ENCODE data around the gene MAD1L1.
"Not testable (repeated sequence)": the region's sequence is repeated elsewhere in the genome, so short reads cannot be mapped to it uniquely, and the experiment has no call there.

Gene MAD1L1

GRCh38 chr7:1977059-1977875 lies 255.5 kb downstream of the MAD1L1 start:
- H3K9ac ChIP-seq (ENCODE audit: low read depth, low read length): no peak overlapping the region
- H2AFZ ChIP-seq (ENCODE audit: low read depth, low read length): no peak overlapping the region
- ATAC-seq (ENCODE audit: insufficient read depth, low read depth) (no peak), DNase-seq (no peak)
- H3K4me2 ChIP-seq (ENCODE audit: insufficient read depth, low read length): no peak overlapping the region
- H3K9me3 ChIP-seq (ENCODE audit: insufficient read depth, low read length, severe bottlenecking): no peaks in the 10 kb centered on the region
- no peaks in the 10 kb centered on the region for H3K4me1 ChIP-seq (ENCODE audit: insufficient read depth, low read length)
- H4K20me1 ChIP-seq (ENCODE audit: insufficient read depth, low read length): peaks cover 18% of the 10 kb centered on the region
- H3K27ac ChIP-seq (ENCODE audit: low read length): no peak overlapping the region
- no peaks in the 10 kb centered on the region for H3K27me3 ChIP-seq (ENCODE audit: insufficient read depth, low read length, poor library complexity)
- no peaks in the 10 kb centered on the region for H3K79me2 ChIP-seq (ENCODE audit: insufficient read depth, low read length)
- no peak overlapping the region for H3K4me3 ChIP-seq (ENCODE audit: low read depth in 1 of 2, low read length in 2 of 2)
- H3K36me3 ChIP-seq (ENCODE audit: insufficient read depth, low read length): peaks cover 58% of the 10 kb centered on the region
- TF ChIP-seq CTCF (IDR thresholded peaks at IDR 0.05; ENCODE audit: borderline replicate concordance, extremely low read depth, low read length, poor library complexity, severe bottlenecking): no peak
- no peak for TF ChIP-seq EZH2 (IDR thresholded peaks at IDR 0.05; ENCODE audit: borderline replicate concordance, low read depth, low read length, severe bottlenecking)

- H3K27ac ChIP-seq (ENCODE audit: low read length); H3K4me1 ChIP-seq (ENCODE audit: insufficient read depth, low read length); H3K27me3 ChIP-seq (ENCODE audit: insufficient read depth, low read length, poor library complexity); H3K4me3 ChIP-seq (ENCODE audit: low read depth in 1 of 2, low read length in 2 of 2); H3K9ac ChIP-seq (ENCODE audit: low read depth, low read length); H3K79me2 ChIP-seq (ENCODE audit: insufficient read depth, low read length); H2AFZ ChIP-seq (ENCODE audit: low read depth, low read length); H3K4me2 ChIP-seq (ENCODE audit: insufficient read depth, low read length); ATAC-seq (ENCODE audit: insufficient read depth, low read depth); H3K9me3 ChIP-seq (ENCODE audit: insufficient read depth, low read length, severe bottlenecking): not testable (repeated sequence)
- Histone ChIP-seq H3K36me3 (ENCODE audit: insufficient read depth, low read length) (peaks cover 58% of the 10 kb centered on the region), H4K20me1 (ENCODE audit: insufficient read depth, low read length) (peaks cover 18% of the 10 kb centered on the region)
- peak; percentile 16 for DNase-seq
Observed at GRCh38 chr7:1976521-1976920, 256.2 kb downstream of the MAD1L1 start.

- TF ChIP-seq EZH2 (IDR thresholded peaks at IDR 0.05; ENCODE audit: borderline replicate concordance, low read depth, low read length, severe bottlenecking): no peak
- TF ChIP-seq CTCF (IDR thresholded peaks at IDR 0.05; ENCODE audit: borderline replicate concordance, extremely low read depth, low read length, poor library complexity, severe bottlenecking): no peak
- ATAC-seq (ENCODE audit: insufficient read depth, low read depth) (no peak), DNase-seq (no peak)
- H3K36me3 ChIP-seq (ENCODE audit: insufficient read depth, low read length): peaks cover 55% of the 10 kb centered on the region
- no peak overlapping the region for H3K4me3 ChIP-seq (ENCODE audit: low read depth in 1 of 2, low read length in 2 of 2)
- no peak overlapping the region for H3K27ac ChIP-seq (ENCODE audit: low read length)
- H3K79me2 ChIP-seq (ENCODE audit: insufficient read depth, low read length): no peaks in the 10 kb centered on the region
- H3K9ac ChIP-seq (ENCODE audit: low read depth, low read length): no peak overlapping the region
- H3K4me1 ChIP-seq (ENCODE audit: insufficient read depth, low read length): no peaks in the 10 kb centered on the region
- no peak overlapping the region for H3K4me2 ChIP-seq (ENCODE audit: insufficient read depth, low read length)
- H4K20me1 ChIP-seq (ENCODE audit: insufficient read depth, low read length): peaks cover 18% of the 10 kb centered on the region
- no peaks in the 10 kb centered on the region for H3K27me3 ChIP-seq (ENCODE audit: insufficient read depth, low read length, poor library complexity)
- H2AFZ ChIP-seq (ENCODE audit: low read depth, low read length): no peak overlapping the region
- H3K9me3 ChIP-seq (ENCODE audit: insufficient read depth, low read length, severe bottlenecking): no peaks in the 10 kb centered on the region
Observed at GRCh38 chr7:1975581-1975980, 257.2 kb downstream of the MAD1L1 start.

- H3K9ac ChIP-seq (ENCODE audit: low read depth, low read length): no peak overlapping the region
- peaks cover 51% of the 10 kb centered on the region for H3K36me3 ChIP-seq (ENCODE audit: insufficient read depth, low read length)
- H3K79me2 ChIP-seq (ENCODE audit: insufficient read depth, low read length): no peaks in the 10 kb centered on the region
- H3K4me3 ChIP-seq (ENCODE audit: low read depth in 1 of 2, low read length in 2 of 2): no peak overlapping the region
- H3K4me2 ChIP-seq (ENCODE audit: insufficient read depth, low read length): no peak overlapping the region
- H3K27ac ChIP-seq (ENCODE audit: low read length): no peak overlapping the region
- ATAC-seq (ENCODE audit: insufficient read depth, low read depth): no peak
- no peaks in the 10 kb centered on the region for H3K27me3 ChIP-seq (ENCODE audit: insufficient read depth, low read length, poor library complexity)
- H3K9me3 ChIP-seq (ENCODE audit: insufficient read depth, low read length, severe bottlenecking): no peaks in the 10 kb centered on the region
- no peak overlapping the region for H2AFZ ChIP-seq (ENCODE audit: low read depth, low read length)
- H3K4me1 ChIP-seq (ENCODE audit: insufficient read depth, low read length): no peaks in the 10 kb centered on the region
- TF ChIP-seq EZH2 (IDR thresholded peaks at IDR 0.05; ENCODE audit: borderline replicate concordance, low read depth, low read length, severe bottlenecking) (no peak), CTCF (IDR thresholded peaks at IDR 0.05; ENCODE audit: borderline replicate concordance, extremely low read depth, low read length, poor library complexity, severe bottlenecking) (no peak)
- H4K20me1 ChIP-seq (ENCODE audit: insufficient read depth, low read length): peaks cover 18% of the 10 kb centered on the region
- no peak for DNase-seq
Observed at GRCh38 chr7:1975179-1975578, 257.6 kb downstream of the MAD1L1 start.

Measured in DND-41 (cell line).